HG03045 (cell line): Measurements from ENCODE around the gene UPB1.
"Not testable (repeated sequence)": the region's sequence is repeated elsewhere in the genome, so short reads cannot be mapped to it uniquely, and the experiment has no call there.

Source experiments
- ATAC-seq: cut with Tn5 transposase; IDR thresholded peaks from one replicate; pipeline ENCODE4 v1.9.1; 2021; ENCODE audit warnings: mild to moderate bottlenecking, moderate library complexity; ENCODE audit not compliant: unreplicated experiment

UPB1 gene

GRCh38 chr22:24481641-24482040 is 13.5 kb upstream of the UPB1 start:
- no peak for ATAC-seq

- ATAC-seq, result no peak
Observed at GRCh38 chr22:24482575-24482974, 12.6 kb upstream of the UPB1 start.

GRCh38 chr22:24482998-24483397 is 12.1 kb upstream of the UPB1 start:
- ATAC-seq, result no peak

DNA sequence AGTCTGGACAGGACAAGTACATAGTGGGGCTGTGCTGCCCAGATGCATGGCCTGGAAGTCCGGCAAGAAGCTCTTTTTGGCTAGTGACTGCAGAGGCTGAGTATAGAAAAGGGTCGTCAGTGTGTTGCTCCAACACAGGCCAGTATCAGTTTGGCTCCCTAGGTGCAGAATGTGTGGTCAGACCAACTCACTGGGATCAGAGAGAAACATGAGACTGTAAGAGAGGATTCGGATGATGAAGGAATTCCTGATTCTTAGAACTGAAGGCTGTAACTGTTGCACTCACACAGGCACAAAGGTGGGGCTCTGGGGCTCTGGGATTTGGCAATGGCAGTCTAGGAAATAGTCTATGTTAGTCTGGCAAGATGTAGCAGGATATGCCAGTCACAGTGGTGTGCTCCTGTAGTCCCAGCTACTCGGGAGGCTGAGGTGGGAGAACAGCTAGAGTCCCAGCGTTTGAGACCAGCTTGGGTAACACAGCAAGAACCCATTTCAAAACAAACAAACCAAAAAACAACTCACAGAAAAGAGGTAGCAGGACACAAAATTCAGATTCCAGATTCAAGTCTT is 11.1 kb upstream of the UPB1 start:
- no peak for ATAC-seq

DNA sequence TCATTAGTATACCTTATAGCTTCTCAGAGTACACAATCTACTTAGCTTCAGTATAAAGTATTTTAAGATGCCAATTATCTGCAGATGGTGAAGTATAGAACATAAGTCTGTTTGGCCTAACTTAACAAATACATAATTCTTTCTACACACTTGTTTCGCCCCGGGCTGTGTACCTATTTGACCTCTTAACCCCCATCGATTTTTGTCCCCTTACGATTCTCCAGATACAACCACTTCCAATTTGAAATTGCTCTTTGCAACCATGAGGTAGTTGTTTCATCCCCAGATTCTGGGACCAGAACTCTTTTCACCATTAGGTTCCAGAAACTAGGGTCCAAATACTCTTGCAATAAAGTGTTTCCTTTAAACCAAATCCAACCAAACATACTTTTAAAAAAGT is 10.0 kb upstream of the UPB1 start:
- ATAC-seq, result no peak

DNA sequence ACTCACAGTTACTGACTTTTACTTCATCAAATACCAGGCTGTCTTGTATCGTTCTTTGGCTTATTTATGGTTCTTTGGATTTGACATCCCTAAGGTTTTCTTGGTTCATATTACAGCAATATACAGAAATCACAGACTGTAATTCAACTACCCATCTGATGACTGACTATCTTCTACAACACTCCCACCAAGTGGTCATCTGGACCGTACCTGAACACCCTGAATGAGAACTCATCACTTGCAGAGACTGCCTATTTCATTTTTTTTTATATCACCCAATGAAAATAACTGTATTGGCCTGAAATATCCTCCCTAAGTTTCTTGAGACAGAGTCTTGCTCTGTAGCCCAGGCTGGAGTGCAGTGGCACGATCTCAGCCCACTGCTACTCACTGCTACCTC is 9.5 kb upstream of the UPB1 start:
- no peak for ATAC-seq

- ATAC-seq, result no peak
Observed at GRCh38 chr22:24486501-24486921, 8.6 kb upstream of the UPB1 start.

GRCh38 chr22:24489011-24489410 is 6.1 kb upstream of the UPB1 start:
- ATAC-seq, result no peak

GRCh38 chr22:24489434-24489833 is 5.7 kb upstream of the UPB1 start:
- not testable (repeated sequence) for ATAC-seq

DNA sequence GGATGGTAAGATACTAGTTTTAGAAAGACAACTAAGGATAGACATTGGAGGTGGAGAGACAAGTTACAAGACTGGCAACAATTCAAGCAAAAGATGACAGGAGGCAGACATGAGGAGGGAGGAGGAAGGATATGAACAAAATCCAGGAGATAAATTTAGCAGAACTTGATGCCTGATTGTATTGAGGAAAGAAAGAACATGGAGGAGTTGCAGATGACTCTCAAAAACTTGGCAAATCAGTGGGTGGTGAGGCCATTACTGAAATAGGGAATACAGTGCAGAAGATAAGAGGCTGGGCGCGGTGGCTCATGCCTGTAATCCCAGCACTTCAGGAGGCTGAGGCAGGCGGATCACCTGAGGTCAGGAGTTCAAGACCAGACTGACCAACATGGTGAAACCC is 2.7 kb upstream of the UPB1 start:
- ATAC-seq, result no peak

- no peak for ATAC-seq
Observed at GRCh38 chr22:24494167-24494527, 985 bp upstream of the UPB1 start.

- no peak for ATAC-seq
Observed at GRCh38 chr22:24495365-24495675, 188 bp downstream of the UPB1 start.

- ATAC-seq, result no peak
Observed at GRCh38 chr22:24496234-24496633, 1.1 kb downstream of the UPB1 start.

- no peak for ATAC-seq
Observed at GRCh38 chr22:24496661-24497060, 1.5 kb downstream of the UPB1 start.

DNA sequence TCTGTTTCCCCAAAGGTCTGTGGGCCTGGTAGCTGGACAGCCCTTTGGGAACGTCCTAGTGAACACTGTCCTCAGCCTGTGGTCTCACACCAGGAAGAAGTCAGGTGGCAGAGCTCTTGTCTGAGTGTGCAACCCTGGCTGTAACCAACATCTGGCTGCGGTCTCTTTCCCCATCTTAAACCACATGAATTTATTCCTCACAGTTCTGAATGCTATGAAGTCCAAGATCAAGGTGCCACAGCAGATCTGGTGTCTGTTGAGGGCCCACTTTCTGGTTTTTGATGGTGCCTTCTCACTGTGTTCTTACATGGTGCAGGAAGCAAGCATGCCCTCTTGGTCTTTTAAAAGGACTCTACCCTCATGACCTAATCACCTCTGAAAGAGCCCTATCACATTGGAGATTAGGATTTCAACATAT is 2.7 kb downstream of the UPB1 start:
- ATAC-seq, result no peak

DNA sequence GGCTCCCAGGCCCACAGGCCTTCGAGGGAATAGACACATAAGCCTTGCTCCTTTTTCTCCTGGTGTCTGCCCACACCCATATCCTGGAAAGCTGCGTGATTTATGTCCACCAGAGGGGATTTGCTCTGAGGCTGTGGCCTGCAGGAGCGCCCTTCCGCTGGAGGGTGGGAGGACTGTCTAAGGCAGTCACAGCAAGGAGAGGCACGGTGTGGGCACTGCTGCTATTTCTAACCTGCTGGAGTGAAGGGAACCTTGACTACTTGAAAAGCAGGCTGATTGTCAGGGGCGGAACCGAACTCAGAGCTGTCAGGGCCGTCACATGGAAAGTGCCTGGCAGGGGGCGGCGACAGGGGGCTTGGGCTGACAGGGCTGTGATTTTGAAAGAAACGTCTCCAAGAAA is 3.7 kb downstream of the UPB1 start:
- no peak for ATAC-seq

GRCh38 chr22:24499706-24500276 is 4.7 kb downstream of the UPB1 start:
- no peak for ATAC-seq

DNA sequence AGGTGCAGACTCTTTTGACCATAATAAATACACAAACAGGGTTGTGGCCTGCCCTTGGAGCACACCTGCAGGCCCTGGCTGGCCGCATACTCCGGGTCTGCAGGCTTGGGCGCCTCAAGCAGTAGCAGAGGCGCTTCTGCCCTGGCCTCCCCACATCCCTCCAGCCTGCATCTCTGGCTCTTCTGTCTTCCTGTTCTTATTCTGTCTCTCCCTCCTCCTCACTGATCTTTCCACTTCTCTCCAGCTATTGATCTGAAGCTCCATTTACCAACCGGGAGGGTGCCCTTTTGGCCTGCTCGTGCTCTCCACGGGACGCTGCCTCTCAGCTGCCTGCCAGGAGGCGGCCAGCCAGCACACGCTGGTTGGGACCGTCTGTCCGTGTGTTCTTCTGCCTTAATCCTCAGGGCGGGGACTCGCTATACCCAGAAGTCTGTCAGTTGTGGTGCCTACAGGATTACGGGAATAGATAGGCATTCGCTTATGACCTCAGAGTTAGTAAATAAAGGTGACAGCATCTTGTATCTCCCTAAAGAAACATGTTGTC is 5.2 kb downstream of the UPB1 start:
- no peak for ATAC-seq

DNA sequence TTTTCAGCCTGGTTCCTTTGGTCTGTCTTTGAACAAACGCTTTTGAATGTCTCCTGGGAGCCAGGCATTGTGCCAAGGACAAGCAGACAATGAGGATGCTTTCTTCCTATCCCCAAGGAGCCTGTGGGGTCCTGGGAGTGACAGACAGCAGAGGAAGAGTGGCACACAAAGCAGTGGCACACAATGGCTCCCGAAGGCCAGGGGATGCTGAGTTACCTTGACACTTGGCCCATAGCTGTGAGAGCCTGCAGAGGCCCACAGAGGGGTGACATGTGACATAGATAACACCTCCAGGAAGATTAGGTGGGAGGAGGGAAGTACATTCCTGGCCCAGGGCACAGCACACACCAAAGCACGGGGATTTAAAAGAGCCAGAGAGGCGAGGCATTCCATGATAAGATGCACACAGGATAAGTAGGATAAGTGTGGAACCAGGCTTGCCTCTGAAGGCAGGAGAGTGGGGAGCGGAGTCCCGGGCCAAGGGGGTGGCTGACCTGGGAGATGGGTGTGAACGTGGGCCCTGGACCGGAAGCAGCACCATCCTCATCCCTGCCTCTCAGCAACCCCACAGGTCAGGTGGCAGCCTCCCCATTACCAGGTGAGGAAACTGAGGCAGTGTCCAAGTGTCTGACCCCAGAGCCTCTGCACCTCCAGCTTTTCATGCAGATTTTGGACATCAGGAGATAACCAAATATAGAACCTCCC is 6.3 kb downstream of the UPB1 start:
- ATAC-seq, result no peak

DNA sequence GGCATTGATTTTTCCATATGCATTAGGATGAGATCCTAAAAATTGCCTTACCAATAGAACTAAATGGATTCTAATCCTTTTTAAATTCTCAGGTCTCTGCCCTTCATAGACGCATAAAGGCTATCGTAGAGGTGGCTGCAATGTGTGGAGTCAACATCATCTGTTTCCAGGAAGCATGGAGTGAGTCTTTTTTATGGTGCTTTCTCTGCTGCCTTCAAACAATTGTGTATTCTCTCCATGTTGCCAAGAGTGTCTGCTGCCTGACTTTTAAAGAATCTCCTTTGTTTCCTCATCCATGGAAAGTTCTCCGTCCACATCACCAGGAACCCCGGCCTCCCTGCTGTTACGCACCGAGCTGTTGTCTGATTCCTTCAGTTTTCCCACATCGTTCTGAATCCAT is 6.9 kb downstream of the UPB1 start:
- no peak for ATAC-seq

- no peak for ATAC-seq
Observed at GRCh38 chr22:24502541-24502940, 7.4 kb downstream of the UPB1 start.

- ATAC-seq, result no peak
Observed at GRCh38 chr22:24503137-24503842, 8.2 kb downstream of the UPB1 start.
